Measurements from ENCODE around the gene IL1RAPL2. TPM values are rescaled to one million over a fixed set of nuclear protein-coding genes. Genes with fewer than 3 reads are reported as not detected.

IL1RAPL2 gene
- polyA plus RNA-seq, 3 donors, result not detected

DNA sequence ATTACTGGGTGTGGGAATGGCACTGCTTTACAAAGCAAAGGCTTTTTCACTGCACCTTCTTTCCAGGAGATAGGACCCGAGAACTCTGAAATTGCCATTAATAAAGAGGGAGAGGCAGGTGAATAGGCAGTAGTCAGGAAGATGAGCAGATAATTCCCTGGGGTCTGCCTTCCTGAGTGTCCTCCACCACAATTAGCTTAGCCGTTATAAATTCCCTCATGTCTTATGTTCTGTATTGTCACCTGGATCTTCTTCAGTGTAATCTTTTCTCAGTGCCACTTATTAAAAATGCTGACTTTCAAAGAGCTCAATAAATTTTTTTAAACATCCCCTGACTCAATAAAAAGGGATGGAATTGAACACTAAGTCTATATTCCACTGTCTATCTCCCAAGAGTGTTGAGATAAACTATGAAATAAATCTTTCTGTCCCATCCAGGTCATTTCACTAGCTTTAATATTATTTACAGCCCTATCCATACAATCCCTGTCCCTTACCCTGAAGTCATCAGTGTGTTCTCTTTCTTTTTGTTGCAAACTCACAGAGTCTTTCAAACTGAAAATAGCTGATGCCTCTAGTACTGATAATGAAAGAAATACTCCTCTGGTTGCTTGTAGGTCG is 984.2 kb downstream of the IL1RAPL2 start:
- H3K79me2 ChIP-seq (ENCODE audit: insufficient read depth, low read length), result no peaks in the 10 kb centered on the region
- Mint-ChIP-seq H3K4me1 (no peaks in the 10 kb centered on the region), H3K36me3 (no peaks in the 10 kb centered on the region), H3K27me3 (ENCODE audit: low read depth in 3 of 3) (peaks cover 0 to 2% (median 0%) of the 10 kb centered on the region in 3 donors), H3K4me3 (no peak overlapping the region), H3K27ac (no peak overlapping the region), H3K9me3 (peaks cover 0 to 3% (median 0%) of the 10 kb centered on the region in 7 donors)
- H3K36me3 ChIP-seq (replicated peaks in 1 of 2; ENCODE audit: control insufficient read depth in 1 of 2, insufficient read depth in 2 of 2, low read length in 2 of 2), result no peaks in the 10 kb centered on the region
- no peak overlapping the region for H3K4me3 ChIP-seq (replicated peaks in 1 of 3; ENCODE audit: low read depth in 2 of 3, low read length in 3 of 3)
- no CpG with 5 or more reads among the region's 3 CpGs for WGBS (ENCODE audit: insufficient coverage)
- no peak overlapping the region for H3K9ac ChIP-seq (ENCODE audit: insufficient read depth, low read length, poor library complexity, severe bottlenecking)
- no peaks in the 10 kb centered on the region for H3K27me3 ChIP-seq (ENCODE audit: control insufficient read depth in 2 of 2, insufficient read depth in 2 of 2, low read length in 2 of 2)
- H3K4me2 ChIP-seq (replicated peaks; ENCODE audit: extremely low read depth, low read length, poor library complexity, severe bottlenecking), result no peak overlapping the region
- no peaks in the 10 kb centered on the region for H3K9me3 ChIP-seq (replicated peaks in 1 of 2; ENCODE audit: control insufficient read depth in 1 of 2, insufficient read depth in 1 of 2, low read length in 2 of 2)
- H3K4me1 ChIP-seq (ENCODE audit: control insufficient read depth in 1 of 2, insufficient read depth in 2 of 2, low read length in 2 of 2), result no peaks in the 10 kb centered on the region
- H3K27ac ChIP-seq (ENCODE audit: low read depth in 1 of 2, low read length in 2 of 2), result no peak overlapping the region
- H4K20me1 ChIP-seq (ENCODE audit: insufficient read depth, low read length), result no peaks in the 10 kb centered on the region
- DNase-seq, result no peak
- H2AFZ ChIP-seq (ENCODE audit: insufficient read depth, low read depth, low read length, poor library complexity, severe bottlenecking), result no peak overlapping the region
- intact Hi-C loops (cut with micrococcal nuclease), result no loop called here
- TF ChIP-seq, protein P1, sequence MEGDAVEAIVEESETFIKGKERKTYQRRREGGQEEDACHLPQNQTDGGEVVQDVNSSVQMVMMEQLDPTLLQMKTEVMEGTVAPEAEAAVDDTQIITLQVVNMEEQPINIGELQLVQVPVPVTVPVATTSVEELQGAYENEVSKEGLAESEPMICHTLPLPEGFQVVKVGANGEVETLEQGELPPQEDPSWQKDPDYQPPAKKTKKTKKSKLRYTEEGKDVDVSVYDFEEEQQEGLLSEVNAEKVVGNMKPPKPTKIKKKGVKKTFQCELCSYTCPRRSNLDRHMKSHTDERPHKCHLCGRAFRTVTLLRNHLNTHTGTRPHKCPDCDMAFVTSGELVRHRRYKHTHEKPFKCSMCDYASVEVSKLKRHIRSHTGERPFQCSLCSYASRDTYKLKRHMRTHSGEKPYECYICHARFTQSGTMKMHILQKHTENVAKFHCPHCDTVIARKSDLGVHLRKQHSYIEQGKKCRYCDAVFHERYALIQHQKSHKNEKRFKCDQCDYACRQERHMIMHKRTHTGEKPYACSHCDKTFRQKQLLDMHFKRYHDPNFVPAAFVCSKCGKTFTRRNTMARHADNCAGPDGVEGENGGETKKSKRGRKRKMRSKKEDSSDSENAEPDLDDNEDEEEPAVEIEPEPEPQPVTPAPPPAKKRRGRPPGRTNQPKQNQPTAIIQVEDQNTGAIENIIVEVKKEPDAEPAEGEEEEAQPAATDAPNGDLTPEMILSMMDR (IDR thresholded peaks at IDR 0.05), result no peak

DNA sequence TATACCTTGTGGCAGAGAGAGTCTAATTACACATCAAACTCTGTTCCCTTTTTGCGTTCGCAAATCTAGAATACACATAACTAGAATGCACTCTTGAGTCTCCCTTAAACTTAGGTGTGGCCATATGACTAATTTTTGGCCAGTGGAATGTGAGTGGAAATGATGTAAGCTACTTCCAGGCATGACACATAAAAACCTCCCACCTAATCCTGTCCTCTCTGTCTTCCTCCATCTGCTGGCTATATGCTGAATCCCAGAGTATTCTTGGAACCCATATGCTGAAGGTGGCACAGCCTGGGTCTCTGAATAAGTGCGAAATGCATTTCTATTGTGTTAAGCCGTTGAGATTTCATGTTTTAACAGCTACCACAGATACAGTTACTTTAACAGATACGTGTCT is 986.4 kb downstream of the IL1RAPL2 start:
- H3K36me3 Mint-ChIP-seq, result no peaks in the 10 kb centered on the region
- Histone ChIP-seq H3K9me3 (replicated peaks in 1 of 2; ENCODE audit: control insufficient read depth in 1 of 2, insufficient read depth in 1 of 2, low read length in 2 of 2) (no peaks in the 10 kb centered on the region), H3K9ac (ENCODE audit: insufficient read depth, low read length, poor library complexity, severe bottlenecking) (no peak overlapping the region), H4K20me1 (ENCODE audit: insufficient read depth, low read length) (no peaks in the 10 kb centered on the region), H3K4me2 (replicated peaks; ENCODE audit: extremely low read depth, low read length, poor library complexity, severe bottlenecking) (no peak overlapping the region), H3K4me3 (replicated peaks in 1 of 3; ENCODE audit: low read depth in 2 of 3, low read length in 3 of 3) (no peak overlapping the region), H3K27ac (ENCODE audit: low read depth in 1 of 2, low read length in 2 of 2) (no peak overlapping the region), H3K4me1 (ENCODE audit: control insufficient read depth in 1 of 2, insufficient read depth in 2 of 2, low read length in 2 of 2) (no peaks in the 10 kb centered on the region), H3K36me3 (replicated peaks in 1 of 2; ENCODE audit: control insufficient read depth in 1 of 2, insufficient read depth in 2 of 2, low read length in 2 of 2) (no peaks in the 10 kb centered on the region), H3K27me3 (ENCODE audit: control insufficient read depth in 2 of 2, insufficient read depth in 2 of 2, low read length in 2 of 2) (no peaks in the 10 kb centered on the region), H2AFZ (ENCODE audit: insufficient read depth, low read depth, low read length, poor library complexity, severe bottlenecking) (no peak overlapping the region), H3K79me2 (ENCODE audit: insufficient read depth, low read length) (no peaks in the 10 kb centered on the region)
- no peak overlapping the region for H3K27ac Mint-ChIP-seq
- H3K4me3 Mint-ChIP-seq, result no peak overlapping the region
- H3K4me1 Mint-ChIP-seq, result no peaks in the 10 kb centered on the region
- peaks cover 0 to 2% (median 0%) of the 10 kb centered on the region in 3 donors for H3K27me3 Mint-ChIP-seq (ENCODE audit: low read depth in 3 of 3)
- WGBS (ENCODE audit: insufficient coverage), result no CpG with 5 or more reads among the region's 5 CpGs
- TF ChIP-seq, protein P1 (IDR thresholded peaks at IDR 0.05), result no peak
- intact Hi-C loops (cut with micrococcal nuclease), result no loop called here
- DNase-seq, result no peak
- H3K9me3 Mint-ChIP-seq, result peaks cover 0 to 3% (median 0%) of the 10 kb centered on the region in 7 donors
